Right hindlimb (tissue), 1 donor: Measurements from ENCODE around the gene BRSK2.
"Not testable (repeated sequence)": the region's sequence is repeated elsewhere in the genome, so short reads cannot be mapped to it uniquely, and the experiment has no call there.

Experiments used
- DNase-seq: peaks from one replicate; pipeline ENCODE4 v3.0.0-alpha.2; 2018

The BRSK2 gene

DNA sequence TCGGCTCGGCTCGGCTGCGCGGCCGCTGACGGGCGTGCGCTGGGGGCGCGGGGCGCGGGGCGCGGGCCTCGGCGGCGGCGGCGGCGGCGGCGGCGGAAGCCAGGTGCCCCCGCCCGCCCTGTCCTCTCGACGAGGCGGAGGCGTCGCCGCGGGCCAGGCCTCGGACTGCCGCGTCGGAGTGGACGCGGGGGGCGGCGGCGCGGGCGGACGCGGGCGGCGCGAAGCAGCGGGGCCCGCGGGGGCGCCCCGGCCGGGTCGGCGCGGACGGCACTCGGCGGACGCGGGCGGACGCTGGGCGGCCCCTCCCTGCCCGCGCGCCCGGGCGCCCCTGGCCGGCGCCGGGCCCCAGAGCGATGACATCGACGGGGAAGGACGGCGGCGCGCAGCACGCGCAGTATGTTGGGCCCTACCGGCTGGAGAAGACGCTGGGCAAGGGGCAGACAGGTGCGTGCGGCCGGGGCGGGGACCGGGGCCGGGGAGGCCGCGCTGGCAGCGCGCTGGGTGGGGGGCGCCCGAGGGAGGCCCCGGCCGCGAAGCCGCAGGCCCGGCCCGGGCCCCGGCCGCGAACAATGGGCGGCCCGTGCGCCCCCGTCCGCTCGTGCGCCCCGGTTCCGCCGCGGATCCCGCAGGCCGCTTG lies at the start of gene BRSK2:
BRSK2 (plus strand) TSS at position 3 of the 637 bp plus-strand sequence; CDS start at position 354, 351 bp downstream.
- DNase-seq = no peak

DNA sequence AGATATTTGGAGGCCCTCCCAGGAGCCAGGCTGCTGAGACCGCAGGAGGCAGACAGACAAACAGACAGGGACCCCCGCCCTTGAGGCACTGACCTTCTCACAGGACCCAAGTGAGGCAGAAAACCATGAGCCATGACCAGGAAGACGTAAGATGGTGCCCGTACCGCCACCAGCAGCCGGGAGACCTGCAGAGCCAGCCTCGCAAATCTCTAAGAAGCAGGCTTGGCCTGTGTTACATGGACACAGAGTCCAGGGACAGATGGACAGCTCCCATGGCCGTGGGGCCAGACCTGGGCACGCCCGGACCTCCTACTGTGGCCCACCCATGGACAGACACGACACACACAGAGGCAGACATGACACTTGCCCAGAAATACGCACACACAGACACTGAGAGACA lies 49.6 kb upstream of the BRSK2 start:
- DNase-seq = no peak

- not testable (repeated sequence) for DNase-seq
Observed at GRCh38 chr11:1341226-1341625, 48.5 kb upstream of the BRSK2 start.

DNA sequence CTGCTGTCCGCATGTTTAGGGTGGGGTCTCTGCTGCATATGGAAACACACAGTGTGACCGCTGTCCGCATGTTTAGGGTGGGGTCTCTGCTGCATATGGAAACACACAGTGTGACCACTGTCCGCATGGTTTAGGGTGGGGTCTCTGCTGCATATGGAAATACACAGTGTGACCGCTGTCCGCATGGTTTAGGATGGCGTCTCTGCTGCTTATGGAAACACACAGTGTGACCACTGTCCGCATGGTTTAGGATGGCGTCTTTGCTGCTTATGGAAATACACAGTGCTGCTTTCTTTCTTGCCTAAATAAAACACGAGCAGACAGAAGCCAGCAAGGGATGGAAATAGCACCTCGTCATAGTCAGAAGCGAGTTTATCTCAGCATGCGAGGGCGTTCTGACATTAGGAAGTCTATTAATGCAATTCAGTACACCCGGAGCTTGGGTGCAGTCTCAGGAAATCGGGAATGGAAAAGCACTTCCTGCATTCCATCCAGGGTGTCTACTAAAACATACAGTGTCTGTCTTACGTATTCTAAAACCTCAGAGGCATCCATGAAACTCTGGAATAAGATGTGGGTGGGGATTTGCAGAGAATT lies 47.7 kb upstream of the BRSK2 start:
- no peak for DNase-seq

GRCh38 chr11:1342946-1343345 lies 46.8 kb upstream of the BRSK2 start:
- DNase-seq = no peak

GRCh38 chr11:1343391-1344055 lies 46.2 kb upstream of the BRSK2 start:
- DNase-seq = no peak

GRCh38 chr11:1344056-1344635 lies 45.6 kb upstream of the BRSK2 start:
- no peak for DNase-seq

DNA sequence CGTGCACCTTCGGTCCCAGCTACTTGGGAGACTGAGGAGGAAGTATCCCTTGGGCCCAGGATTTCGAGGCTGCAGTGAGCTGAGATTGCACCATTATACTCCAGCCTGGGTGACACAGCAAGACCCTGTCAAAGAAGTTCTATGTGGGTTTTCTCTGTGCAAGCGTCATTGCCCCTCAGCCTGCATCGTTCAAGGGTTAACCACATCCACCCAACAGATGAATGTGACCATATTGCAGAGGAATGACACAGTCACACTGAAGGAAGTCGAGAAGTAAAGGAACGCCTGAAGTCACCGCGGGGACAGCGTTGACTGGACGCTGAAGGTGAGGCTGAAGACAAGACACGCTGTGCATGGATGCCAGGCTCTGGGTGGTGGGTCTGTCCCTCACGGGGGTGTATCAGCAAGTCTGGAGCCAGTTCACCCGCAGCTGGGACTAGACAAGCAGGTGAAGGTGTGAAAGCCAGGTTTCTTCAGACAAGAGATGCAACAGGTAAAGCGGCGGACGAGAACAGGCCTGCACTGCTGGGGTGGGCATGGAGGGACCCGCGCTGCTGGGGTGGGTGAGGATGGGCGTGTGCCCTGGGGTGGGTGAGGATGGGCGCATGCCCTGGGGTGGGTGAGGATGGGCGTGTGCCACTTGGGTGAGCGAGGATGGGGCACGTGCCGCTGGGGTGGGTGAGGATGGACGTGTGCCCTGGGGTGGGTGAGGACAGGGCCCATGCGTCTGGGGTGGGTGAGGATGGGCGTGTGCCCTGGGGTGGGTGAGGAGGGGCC lies 43.8 kb upstream of the BRSK2 start:
- DNase-seq = no peak

DNA sequence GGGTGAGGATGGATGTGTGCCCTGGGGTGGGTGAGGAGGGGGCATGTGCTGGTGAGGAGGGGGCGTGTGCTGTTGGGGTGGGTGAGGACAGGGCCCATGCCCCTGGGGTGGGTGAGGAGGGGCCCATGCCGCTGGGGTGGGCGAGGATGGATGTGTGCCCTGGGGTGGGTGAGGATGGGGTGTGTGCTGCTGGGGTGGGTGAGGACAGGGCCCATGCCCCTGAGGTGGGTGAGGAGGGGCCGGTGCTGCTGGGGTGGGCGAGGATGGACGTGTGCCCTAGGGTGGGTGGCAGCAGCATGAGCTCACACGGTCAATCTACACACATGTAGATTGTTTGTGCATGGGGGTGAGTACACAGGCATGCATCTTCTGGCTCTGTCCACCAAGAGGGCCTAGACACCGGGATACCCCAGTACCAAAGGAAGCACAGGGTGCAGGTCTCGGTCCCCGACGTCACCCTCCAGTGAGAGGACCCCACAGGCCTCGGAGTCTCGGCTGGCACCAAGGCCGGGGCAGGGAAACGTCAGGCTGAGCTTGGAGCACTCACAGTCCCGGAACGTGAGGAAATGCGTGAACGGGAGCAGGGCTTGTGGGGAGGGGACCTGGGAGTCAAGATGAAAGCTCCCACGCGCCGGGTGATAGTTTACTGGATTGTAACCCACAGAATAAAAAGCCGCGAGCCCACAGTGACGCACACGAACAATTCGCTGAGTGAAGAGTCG lies 42.9 kb upstream of the BRSK2 start:
- no peak for DNase-seq

GRCh38 chr11:1347411-1347999 lies 42.2 kb upstream of the BRSK2 start:
- not testable (repeated sequence) for DNase-seq

DNA sequence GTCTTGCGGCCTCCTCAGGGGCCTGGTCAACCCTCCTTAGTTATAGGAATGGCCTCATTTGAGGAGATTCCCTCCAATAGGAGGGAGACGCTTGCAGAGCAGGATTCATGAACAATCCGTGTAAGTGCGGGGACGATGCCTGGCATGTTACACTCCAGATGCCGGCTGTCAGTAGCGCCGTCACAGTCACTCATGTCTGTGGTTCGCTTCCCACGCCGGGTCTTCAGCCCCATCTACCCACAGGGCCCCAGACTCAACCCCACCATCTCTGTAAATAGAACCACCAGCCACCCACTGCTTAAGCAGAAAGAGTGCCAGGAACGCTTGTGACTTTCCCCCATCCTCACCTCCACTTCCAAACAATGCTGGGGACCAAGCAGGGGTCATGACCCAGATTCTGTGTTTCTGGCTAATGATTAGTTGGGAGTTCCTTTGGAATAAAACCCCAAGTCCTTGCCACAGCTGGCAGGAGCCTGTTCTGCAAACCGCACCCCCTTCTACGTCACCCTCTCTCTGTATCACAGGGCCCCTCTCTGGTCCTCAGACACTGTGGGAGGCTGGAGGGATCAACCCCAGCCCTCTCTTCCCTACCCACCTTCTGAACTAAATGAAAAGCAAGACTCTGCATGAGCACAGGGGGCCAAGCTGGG lies 41.5 kb upstream of the BRSK2 start:
- DNase-seq = no peak

- no peak for DNase-seq
Observed at GRCh38 chr11:1348796-1349326, 40.9 kb upstream of the BRSK2 start.

- no peak for DNase-seq
Observed at GRCh38 chr11:1349327-1350041, 40.2 kb upstream of the BRSK2 start.

DNA sequence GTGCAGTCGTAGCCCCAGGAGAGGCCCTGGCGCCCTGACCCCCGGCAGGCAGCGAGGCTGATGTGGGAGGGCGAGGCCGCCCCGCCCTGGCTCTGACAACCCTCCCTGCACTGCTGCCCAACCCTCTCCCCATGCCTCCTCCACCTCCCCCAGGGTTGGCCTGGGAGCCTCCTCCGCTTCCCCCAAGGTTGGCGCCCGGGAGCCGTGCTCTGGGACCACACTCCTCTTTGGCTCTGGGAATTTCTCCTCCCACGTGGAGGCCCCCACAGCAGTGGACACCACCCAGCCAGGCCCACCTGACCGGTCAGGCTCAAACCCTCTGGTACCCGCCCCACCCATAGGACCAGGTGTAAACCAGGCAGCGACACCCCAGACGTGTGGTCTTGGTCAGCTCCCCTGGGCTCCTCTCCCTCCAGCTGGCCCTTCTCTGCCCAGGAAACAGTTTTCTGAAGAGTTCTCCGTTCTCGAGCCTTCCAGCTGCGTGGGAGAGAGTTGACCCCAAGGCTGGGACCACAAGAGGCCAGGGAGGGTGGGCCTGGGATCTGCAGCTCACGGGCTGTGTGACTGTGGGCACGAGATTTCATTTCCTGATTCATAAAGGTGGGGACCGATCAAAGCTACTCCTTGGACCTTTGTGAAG lies 39.5 kb upstream of the BRSK2 start:
- no peak for DNase-seq

DNA sequence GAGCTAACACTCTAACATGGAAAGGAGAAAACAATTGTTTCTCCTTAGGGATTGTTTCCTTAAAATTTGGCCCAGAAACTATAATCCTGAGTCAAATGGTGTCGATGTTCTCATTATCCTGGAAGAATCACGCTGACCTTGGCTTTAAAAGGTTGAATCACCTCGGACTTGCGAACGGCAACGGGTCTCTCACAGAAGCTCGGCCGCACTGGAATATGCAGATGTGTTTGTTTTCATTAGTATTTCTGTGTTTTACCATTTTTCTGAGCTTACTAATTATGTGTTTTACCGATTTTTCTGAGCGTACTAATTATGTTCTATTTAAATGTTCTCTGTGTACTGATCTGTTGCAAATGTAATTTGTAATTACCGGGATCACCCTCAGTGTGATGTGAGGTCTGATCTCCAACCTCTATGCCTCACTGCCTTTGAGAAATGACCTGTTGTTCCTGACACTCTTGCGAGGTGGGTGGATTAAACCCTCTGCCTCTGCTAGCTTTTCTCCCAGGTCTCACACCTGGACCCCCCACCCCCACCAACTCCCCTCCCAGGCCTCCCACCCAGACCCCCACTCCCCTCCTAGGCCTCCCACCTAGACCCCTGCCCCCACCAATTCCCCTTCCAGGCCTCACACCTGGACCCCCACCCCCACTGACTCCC lies 38.3 kb upstream of the BRSK2 start:
- no peak for DNase-seq

DNA sequence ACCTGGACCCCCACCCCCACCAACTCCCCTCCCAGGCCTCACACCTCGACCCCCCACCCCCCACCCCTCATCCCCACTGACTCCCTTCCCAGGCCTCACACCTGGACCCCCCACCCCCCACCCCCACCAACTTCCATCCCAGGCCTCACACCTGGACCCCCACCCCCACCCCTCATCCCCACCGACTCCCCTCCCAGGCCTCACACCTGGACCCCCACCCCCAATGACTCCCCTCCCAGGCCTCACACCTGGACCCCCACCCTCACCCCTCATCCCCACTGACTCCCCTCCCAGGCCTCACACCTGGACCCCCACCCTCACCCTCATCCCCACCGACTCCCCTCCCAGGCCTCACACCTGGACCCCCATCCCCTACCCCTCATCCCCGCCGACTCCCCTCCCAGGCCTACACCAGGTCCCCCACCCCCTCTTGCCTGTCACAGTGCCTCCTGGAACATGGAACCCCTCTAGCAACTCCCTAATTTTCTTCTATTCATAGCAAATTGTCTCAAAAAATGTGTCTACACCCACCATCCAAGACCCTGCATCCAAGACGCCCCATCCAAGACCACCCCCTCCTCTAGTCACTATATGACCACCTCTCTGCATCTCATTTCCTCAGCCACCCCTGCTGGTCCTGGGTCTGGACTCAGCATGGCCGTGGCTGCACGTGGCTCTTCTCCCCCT lies 36.9 kb upstream of the BRSK2 start:
- no peak for DNase-seq

DNA sequence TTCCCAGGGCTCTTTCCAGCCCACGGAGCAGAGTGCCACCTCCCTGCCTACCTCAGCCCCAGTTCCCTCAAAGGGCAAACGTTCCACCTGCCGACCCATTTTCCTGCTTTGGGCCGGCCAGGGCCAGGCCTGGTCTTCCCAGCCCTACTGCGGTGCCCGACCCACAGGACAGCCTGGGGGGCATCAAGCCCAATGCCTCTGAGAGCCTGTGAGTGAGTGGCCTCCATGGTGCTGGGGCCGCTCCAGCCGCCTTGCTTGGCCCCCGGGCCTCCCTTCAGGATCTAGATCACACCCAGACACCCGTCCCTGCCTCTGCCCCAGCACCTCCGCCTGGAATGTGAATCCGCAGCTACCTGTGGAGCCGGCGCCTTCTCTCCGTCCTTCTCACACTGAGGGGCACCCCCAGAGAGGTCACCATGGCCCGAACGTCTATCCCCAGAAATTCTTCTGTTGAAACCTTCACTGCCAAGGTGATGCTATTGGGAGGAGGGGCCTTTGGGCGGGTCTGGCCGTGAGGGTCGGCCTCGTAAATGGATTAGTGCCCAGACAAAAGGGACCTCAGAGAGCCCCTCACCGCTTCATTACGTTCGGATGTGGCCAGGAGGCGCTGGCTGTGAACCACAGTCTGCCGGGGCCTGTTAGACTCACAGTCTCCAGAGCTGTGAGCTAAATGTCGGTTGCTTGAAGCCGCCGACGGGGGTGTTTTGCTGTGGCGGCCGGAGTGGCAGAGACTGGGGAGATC lies 36.2 kb upstream of the BRSK2 start:
- DNase-seq = no peak
